GM03348 (cell line): ENCODE measurements around the gene SLC1A3.

Source experiments
- DNase-seq: peaks from one replicate; pipeline ENCODE4 v3.0.0; 2012; ENCODE audit warnings: low spot score

Gene SLC1A3

GRCh38 chr5:36600917-36601527 lies 5.4 kb upstream of the SLC1A3 start:
- DNase-seq: no peak

- no peak for DNase-seq
Observed at GRCh38 chr5:36602704-36603321, 3.6 kb upstream of the SLC1A3 start.

GRCh38 chr5:36605241-36605640 lies 1.2 kb upstream of the SLC1A3 start:
- no peak for DNase-seq

GRCh38 chr5:36606036-36606427 lies 374 bp upstream of the SLC1A3 start:
- DNase-seq: no peak

- peak; percentile 39 for DNase-seq
Observed at GRCh38 chr5:36607114-36607571, 737 bp downstream of the SLC1A3 start.

- peak; percentile 72 for DNase-seq
Observed at GRCh38 chr5:36607838-36608783, 1.7 kb downstream of the SLC1A3 start.

- DNase-seq: no peak
Observed at GRCh38 chr5:36610621-36611020, 4.2 kb downstream of the SLC1A3 start.

GRCh38 chr5:36611520-36612274 lies 5.3 kb downstream of the SLC1A3 start:
- no peak for DNase-seq

GRCh38 chr5:36613241-36613640 lies 6.8 kb downstream of the SLC1A3 start:
- DNase-seq: no peak

- no peak for DNase-seq
Observed at GRCh38 chr5:36613771-36614656, 7.6 kb downstream of the SLC1A3 start.

GRCh38 chr5:36614657-36615308 lies 8.4 kb downstream of the SLC1A3 start:
- DNase-seq: no peak

- no peak for DNase-seq
Observed at GRCh38 chr5:36619012-36619635, 12.7 kb downstream of the SLC1A3 start.

GRCh38 chr5:36621985-36622384 lies 15.6 kb downstream of the SLC1A3 start:
- DNase-seq: no peak

GRCh38 chr5:36623832-36624231 lies 17.4 kb downstream of the SLC1A3 start:
- DNase-seq: no peak

- no peak for DNase-seq
Observed at GRCh38 chr5:36624277-36624676, 17.9 kb downstream of the SLC1A3 start.

- DNase-seq: no peak
Observed at GRCh38 chr5:36628695-36629094, 22.3 kb downstream of the SLC1A3 start.

GRCh38 chr5:36629729-36630128 lies 23.3 kb downstream of the SLC1A3 start:
- DNase-seq: no peak

- peak; percentile 62 for DNase-seq
Observed at GRCh38 chr5:36630201-36631145, 24.1 kb downstream of the SLC1A3 start.

- no peak for DNase-seq
Observed at GRCh38 chr5:36631154-36631553, 24.7 kb downstream of the SLC1A3 start.
